Thymus (tissue), 11 donors: ENCODE data around the gene UBE2QL1. TPM values are rescaled to one million over a fixed set of nuclear protein-coding genes. Genes with fewer than 3 reads are reported as not detected.

Source experiments
- DNase-seq, 9 donors: peaks; one replicate each; pipeline ENCODE4 v3.0.0-alpha.2; 2013; ENCODE audit warnings: low spot score in 9 of 9, low read depth in 6 of 9, missing footprints in 1 of 9
- H3K27ac ChIP-seq, 2 donors: one replicate each; pipeline ENCODE4 v1.5.1; 2013; ENCODE audit warnings: control low read depth in 1 of 2, low read depth in 1 of 2, low read length in 1 of 2, mild to moderate bottlenecking in 1 of 2, moderate library complexity in 1 of 2
- H3K27me3 ChIP-seq, 2 donors: one replicate each; pipeline ENCODE4 v1.5.1; 2013; ENCODE audit warnings: low read length in 1 of 2; ENCODE audit not compliant: control insufficient read depth in 2 of 2, insufficient read depth in 1 of 2
- H3K36me3 ChIP-seq, 2 donors: one replicate each; pipeline ENCODE4 v1.5.1; 2013; ENCODE audit warnings: low read length in 1 of 2, mild to moderate bottlenecking in 1 of 2, moderate library complexity in 1 of 2; ENCODE audit not compliant: control insufficient read depth in 2 of 2, insufficient read depth in 2 of 2
- H3K4me1 ChIP-seq, 2 donors: one replicate each; pipeline ENCODE4 v1.5.1; 2013; ENCODE audit warnings: low read length in 2 of 2; ENCODE audit not compliant: control insufficient read depth in 2 of 2, insufficient read depth in 2 of 2
- H3K4me3 ChIP-seq, 2 donors: one replicate each; pipeline ENCODE4 v1.5.1; 2013; ENCODE audit warnings: low read length in 2 of 2, control low read depth in 1 of 2, mild to moderate bottlenecking in 1 of 2
- H3K9me3 ChIP-seq, 2 donors: one replicate each; pipeline ENCODE4 v1.5.1; 2013; ENCODE audit warnings: low read length in 1 of 2, mild to moderate bottlenecking in 1 of 2; ENCODE audit not compliant: control insufficient read depth in 2 of 2, insufficient read depth in 1 of 2
- WGBS: extraction: QIAGEN DNeasy Blood & Tissue Kit; methylation state at CpG from one replicate; pipeline ENCODE4 v1.1.7; 2013; 5-methylcytosine and 5-hydroxymethylcytosine counted together
- polyA plus RNA-seq: library from polyadenylated mRNA; stranded (reverse); fragments of 200-250 nt; gene quantifications from one replicate; pipeline ENCODE4 v1.2.3, GENCODE V29; 2013
- total RNA-seq: library from RNA; stranded (reverse); fragments of 120-200 nt; gene quantifications from one replicate; pipeline ENCODE4 v1.2.4, GENCODE V29; 2013
- donor health status: healthy.

Gene UBE2QL1
- total and polyA plus RNA-seq, 2 donors, result 0.42 to 1.1 TPM

DNA sequence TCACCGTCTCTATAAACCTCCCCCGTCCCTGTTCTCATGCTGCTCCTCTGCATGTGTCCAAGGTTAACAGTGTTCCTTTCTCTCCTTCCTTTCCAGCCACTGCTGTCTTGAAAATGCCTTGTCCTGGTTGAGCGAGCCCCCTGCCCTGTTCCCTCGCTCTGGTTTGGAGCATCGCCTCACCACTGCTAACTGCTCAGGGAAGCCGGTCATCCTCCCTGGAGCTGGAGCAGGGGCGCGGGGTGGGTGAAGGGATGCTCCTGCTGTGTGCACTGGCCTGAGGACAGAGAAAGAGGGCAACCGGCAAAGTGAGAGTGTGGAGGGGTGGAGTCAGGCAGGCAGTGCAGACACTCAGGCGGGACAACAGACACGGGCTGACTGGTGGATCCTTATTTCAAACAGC lies 19.4 kb downstream of the UBE2QL1 start:
- DNase-seq, result no peak
- no peaks in the 10 kb centered on the region for H3K36me3 ChIP-seq
- H3K9me3 ChIP-seq, result peaks cover 0 to 3% of the 10 kb centered on the region in 2 donors
- 96% methylated on average over 11 of the region's 11 CpGs for WGBS
- H3K4me3 ChIP-seq, result no peak overlapping the region
- no peaks in the 10 kb centered on the region for H3K4me1 ChIP-seq
- H3K27me3 ChIP-seq, result peaks cover 0 to 17% of the 10 kb centered on the region in 2 donors
- no peak overlapping the region for H3K27ac ChIP-seq

DNA sequence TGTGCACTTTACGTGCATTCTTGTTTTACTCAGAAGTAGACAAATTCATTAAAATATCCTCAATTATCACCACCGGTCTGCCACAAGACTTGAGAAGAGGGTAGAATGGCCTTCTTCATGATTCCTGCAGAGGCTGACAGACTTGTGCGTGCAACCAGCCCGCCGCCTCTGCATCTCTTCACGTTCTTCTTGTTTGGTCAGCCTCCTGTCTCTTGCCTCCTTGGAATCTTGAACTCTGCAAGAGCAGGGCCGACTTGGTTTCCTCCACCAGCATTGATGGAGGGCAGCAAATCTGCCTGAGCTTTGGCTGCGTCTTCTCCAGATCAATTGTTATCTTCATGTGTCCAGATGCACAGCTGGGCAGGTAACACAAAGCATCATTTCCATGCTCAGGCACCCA lies 20.2 kb downstream of the UBE2QL1 start:
- Histone ChIP-seq H3K27me3 (peaks cover 0 to 17% of the 10 kb centered on the region in 2 donors), H3K4me3 (no peak overlapping the region), H3K27ac (no peak overlapping the region), H3K4me1 (no peaks in the 10 kb centered on the region), H3K36me3 (no peaks in the 10 kb centered on the region), H3K9me3 (peaks cover 0 to 3% of the 10 kb centered on the region in 2 donors)
- WGBS, result 98% methylated on average over 8 of the region's 8 CpGs
- DNase-seq, result no peak

DNA sequence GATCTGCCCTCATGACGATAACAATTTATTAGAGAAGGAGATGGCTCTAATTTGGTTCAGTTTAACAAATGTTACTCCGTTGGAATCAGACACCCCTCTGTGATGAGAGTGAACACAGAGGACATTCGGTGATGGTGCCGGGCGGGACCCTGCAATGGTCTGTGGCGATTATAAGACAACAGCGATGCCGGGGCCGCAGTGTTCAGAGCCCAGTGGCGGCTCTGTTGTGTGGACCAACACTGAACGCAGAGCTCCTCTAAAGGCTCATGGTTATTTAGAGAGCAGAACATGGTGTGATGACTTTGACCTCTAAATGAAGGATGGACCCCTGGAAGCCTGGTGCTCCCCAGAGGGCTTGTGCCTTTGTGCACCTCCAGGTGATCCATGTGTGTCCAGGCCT lies 21.2 kb downstream of the UBE2QL1 start:
- whole genome bisulfite sequencing, result 97% methylated on average over 11 of the region's 11 CpGs
- no peak for DNase-seq
- Histone ChIP-seq H3K27ac (no peak overlapping the region), H3K36me3 (no peaks in the 10 kb centered on the region), H3K9me3 (peaks cover 0 to 3% of the 10 kb centered on the region in 2 donors), H3K27me3 (peaks cover 0 to 17% of the 10 kb centered on the region in 2 donors), H3K4me3 (no peak overlapping the region), H3K4me1 (no peaks in the 10 kb centered on the region)

DNA sequence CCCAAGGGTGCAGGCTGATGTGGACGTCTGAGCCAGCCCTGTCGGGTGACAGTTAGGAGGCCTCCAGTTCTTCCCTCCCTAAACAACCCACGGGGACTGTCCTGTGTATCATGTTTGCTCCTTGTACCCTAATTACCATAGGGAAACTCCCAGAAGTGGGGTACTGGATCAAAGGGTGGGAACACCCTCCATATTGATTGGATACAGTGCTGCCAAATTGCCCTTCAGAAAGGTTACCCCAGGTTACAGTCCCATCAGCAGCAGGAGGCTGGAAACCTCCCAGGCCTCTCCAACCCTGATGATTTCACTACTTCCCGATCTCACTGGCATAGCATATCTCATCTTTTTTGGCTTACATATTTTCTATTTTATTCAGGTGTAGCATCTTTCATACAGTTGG lies 22.0 kb downstream of the UBE2QL1 start:
- H3K4me1 ChIP-seq, result no peaks in the 10 kb centered on the region
- WGBS, result 93% methylated on average over 4 of the region's 4 CpGs
- no peak overlapping the region for H3K4me3 ChIP-seq
- no peaks in the 10 kb centered on the region for H3K36me3 ChIP-seq
- no peak for DNase-seq
- peaks cover 0 to 3% of the 10 kb centered on the region in 2 donors for H3K9me3 ChIP-seq
- H3K27me3 ChIP-seq, result peaks cover 0 to 14% of the 10 kb centered on the region in 2 donors
- H3K27ac ChIP-seq, result no peak overlapping the region

DNA sequence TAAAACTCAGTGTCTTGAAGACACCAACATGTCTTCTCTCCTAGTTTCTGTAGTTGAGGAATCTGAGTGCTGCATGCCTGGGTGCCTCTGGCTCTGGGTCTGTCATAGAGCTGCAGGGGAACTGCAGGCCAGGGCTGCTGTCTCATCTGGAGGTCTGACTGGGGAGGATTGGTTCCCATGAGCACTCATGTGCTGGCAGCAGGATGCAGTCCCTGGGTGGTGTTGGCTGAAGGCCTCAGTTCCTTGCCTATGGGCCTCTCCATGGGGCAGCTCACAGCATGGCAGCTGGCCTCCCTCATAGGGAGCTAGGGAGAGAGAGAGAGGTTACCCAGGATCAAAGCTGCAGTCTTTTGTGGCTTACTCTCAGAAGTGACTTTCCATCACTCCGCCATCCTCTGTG lies 22.6 kb downstream of the UBE2QL1 start:
- Histone ChIP-seq H3K36me3 (no peaks in the 10 kb centered on the region), H3K4me3 (no peak overlapping the region), H3K9me3 (peaks cover 0 to 3% of the 10 kb centered on the region in 2 donors), H3K4me1 (no peaks in the 10 kb centered on the region), H3K27me3 (peaks cover 0 to 8% of the 10 kb centered on the region in 2 donors), H3K27ac (no peak overlapping the region)
- DNase-seq, result no peak
- WGBS, result 92% methylated on average over 1 of the region's 1 CpG

DNA sequence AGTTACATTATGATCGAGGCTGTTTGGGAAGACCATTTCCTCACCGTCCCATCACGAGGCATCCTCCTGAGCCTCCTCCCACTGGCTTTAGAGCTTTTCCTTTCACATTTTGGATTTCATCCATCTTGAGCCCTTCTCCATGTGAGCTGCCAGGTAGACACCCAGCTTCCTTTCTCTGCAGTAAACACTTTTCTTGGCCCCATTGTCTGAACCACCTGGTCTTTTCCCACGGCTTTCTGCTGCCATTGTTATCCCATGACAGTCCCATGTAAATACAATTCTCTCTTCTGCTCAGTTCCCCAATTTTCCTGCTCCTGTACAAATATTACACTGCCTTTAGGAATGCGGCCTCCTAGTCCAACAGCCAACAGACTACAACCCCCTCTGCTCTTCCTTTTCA lies 24.1 kb downstream of the UBE2QL1 start:
- Histone ChIP-seq H3K36me3 (no peaks in the 10 kb centered on the region), H3K27ac (no peak overlapping the region), H3K4me1 (no peaks in the 10 kb centered on the region), H3K9me3 (peaks cover 0 to 3% of the 10 kb centered on the region in 2 donors), H3K27me3 (peaks cover 0 to 6% of the 10 kb centered on the region in 2 donors), H3K4me3 (no peak overlapping the region)
- no peak for DNase-seq
- WGBS, result 96% methylated on average over 5 of the region's 5 CpGs

DNA sequence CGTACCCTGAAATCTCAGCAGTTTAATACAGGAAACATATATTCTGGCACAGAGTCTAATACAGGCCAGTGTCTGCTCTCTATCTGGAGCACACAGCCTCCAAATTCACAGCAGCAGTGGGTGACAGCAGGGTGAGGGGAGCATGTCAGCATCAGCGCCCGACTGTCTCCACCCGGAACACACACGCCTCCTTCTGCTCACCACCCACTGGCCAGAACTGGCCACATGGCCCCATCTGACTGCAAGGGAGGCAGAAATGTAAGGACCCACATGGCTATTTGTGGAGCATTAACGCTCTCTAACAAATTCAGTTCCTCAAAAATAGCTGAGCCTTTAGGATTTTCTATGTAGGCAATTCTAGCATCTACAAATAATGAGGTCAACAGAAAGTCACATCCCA lies 24.6 kb downstream of the UBE2QL1 start:
- WGBS, result 94% methylated on average over 6 of the region's 6 CpGs
- peaks cover 0 to 4% of the 10 kb centered on the region in 2 donors for H3K27me3 ChIP-seq
- DNase-seq, result no peak
- H3K4me1 ChIP-seq, result no peaks in the 10 kb centered on the region
- no peak overlapping the region for H3K4me3 ChIP-seq
- H3K36me3 ChIP-seq, result no peaks in the 10 kb centered on the region
- peaks cover 0 to 3% of the 10 kb centered on the region in 2 donors for H3K9me3 ChIP-seq
- no peak overlapping the region for H3K27ac ChIP-seq

DNA sequence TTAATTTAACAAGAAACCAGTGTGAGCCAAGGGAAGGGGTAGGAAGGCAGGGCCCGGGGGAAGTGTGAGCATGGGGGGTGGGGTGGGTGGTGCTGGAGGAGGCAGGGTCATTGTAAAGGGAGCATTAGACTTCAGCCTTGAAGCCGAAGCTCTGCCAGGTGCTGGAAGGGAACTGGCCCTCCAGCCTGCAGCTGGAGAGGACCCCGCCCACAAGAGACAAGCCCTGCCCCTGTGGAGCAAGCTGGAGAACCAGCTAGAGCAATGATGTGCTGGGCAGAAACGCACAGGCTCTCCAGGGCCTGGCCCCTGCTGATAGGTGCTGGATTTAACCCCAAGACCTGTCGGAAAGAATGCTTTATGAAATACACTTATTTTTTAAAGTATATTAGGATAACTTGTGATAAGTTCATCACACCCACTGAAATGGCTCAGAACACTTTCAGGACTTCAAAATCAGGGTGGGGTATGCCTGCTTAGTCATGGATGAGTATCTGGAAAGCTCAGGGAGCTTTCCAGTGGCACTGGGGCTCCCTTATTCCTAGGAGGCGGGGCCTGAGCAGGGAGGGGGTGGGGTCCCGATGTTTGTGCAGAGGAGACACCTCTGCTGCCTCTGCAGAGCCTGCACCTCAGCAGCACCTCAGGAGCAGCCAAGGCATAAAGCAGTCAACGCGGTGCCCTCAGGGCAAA lies 27.1 kb downstream of the UBE2QL1 start:
- 77% methylated on average over 9 of the region's 9 CpGs for WGBS
- Histone ChIP-seq H3K4me3 (no peak overlapping the region), H3K4me1 (no peaks in the 10 kb centered on the region), H3K9me3 (peaks cover 0 to 3% of the 10 kb centered on the region in 2 donors), H3K27me3 (no peaks in the 10 kb centered on the region), H3K27ac (no peak overlapping the region), H3K36me3 (no peaks in the 10 kb centered on the region)
- DNase-seq, result no peak

DNA sequence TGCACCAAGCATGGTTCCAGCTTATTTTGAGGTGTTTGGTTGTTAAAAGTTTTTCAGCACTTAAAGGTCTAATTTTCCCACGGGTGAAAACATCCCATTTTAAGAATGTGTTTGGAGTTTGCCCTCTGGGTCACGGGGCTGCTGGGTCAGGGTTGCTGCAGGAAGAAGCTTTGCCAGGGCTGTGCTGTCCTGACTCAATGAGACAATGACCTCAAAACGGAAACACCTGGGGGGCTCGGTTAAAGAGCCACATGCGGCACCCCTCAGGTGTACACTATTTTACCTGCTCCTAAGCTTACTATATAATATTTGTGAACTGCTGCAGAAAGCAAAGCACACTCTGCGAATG lies 27.6 kb downstream of the UBE2QL1 start:
- WGBS, result 95% methylated on average over 6 of the region's 6 CpGs
- Histone ChIP-seq H3K9me3 (peaks cover 0 to under 1% of the 10 kb centered on the region in 2 donors), H3K4me1 (no peaks in the 10 kb centered on the region), H3K4me3 (no peak overlapping the region), H3K27me3 (no peaks in the 10 kb centered on the region), H3K36me3 (no peaks in the 10 kb centered on the region), H3K27ac (no peak overlapping the region)
- DNase-seq, result no peak
